ENCODE results near the gene PHYH. TPM values are rescaled to one million over a fixed set of nuclear protein-coding genes. Genes with fewer than 3 reads are reported as not detected.
"Not testable (repeated sequence)": the region's sequence is repeated elsewhere in the genome, so short reads cannot be mapped to it uniquely, and the experiment has no call there.

The PHYH gene
- total RNA-seq, 1 donor from 2014 or later = 5.8 TPM

- DNase-seq (ENCODE audit: low read depth in 2 of 2) = no peak
Observed at GRCh38 chr10:13321576-13321975, 21.7 kb upstream of the PHYH start.

GRCh38 chr10:13319166-13319565 lies 19.3 kb upstream of the PHYH start:
- DNase-seq (ENCODE audit: low read depth in 2 of 2) = no peak

- peak in 1 of 2 donors; percentile 53 for DNase-seq (ENCODE audit: low read depth in 2 of 2)
Observed at GRCh38 chr10:13317474-13317873, 17.6 kb upstream of the PHYH start.

- no peak for DNase-seq (ENCODE audit: low read depth in 2 of 2)
Observed at GRCh38 chr10:13316635-13317311, 16.9 kb upstream of the PHYH start.

- DNase-seq (ENCODE audit: low read depth in 2 of 2) = no peak
Observed at GRCh38 chr10:13315361-13315760, 15.5 kb upstream of the PHYH start.

GRCh38 chr10:13311177-13311575 lies 11.3 kb upstream of the PHYH start:
- DNase-seq (ENCODE audit: low read depth in 2 of 2) = no peak

- DNase-seq (ENCODE audit: low read depth in 2 of 2) = no peak
Observed at GRCh38 chr10:13310518-13311176, 10.8 kb upstream of the PHYH start.

GRCh38 chr10:13309792-13310191 lies 9.9 kb upstream of the PHYH start:
- no peak for DNase-seq (ENCODE audit: low read depth in 2 of 2)

- no peak for DNase-seq (ENCODE audit: low read depth in 2 of 2)
Observed at GRCh38 chr10:13308096-13308495, 8.2 kb upstream of the PHYH start.

GRCh38 chr10:13306103-13306502 lies 6.2 kb upstream of the PHYH start:
- no peak for DNase-seq (ENCODE audit: low read depth in 2 of 2)

- DNase-seq (ENCODE audit: low read depth in 2 of 2) = no peak
Observed at GRCh38 chr10:13302821-13303555, 3.1 kb upstream of the PHYH start.

- DNase-seq (ENCODE audit: low read depth in 2 of 2) = no peak
Observed at GRCh38 chr10:13298748-13299436, 972 bp downstream of the PHYH start.

GRCh38 chr10:13296476-13296875 lies 3.4 kb downstream of the PHYH start:
- no peak for DNase-seq (ENCODE audit: low read depth in 2 of 2)

- no peak for DNase-seq (ENCODE audit: low read depth in 2 of 2)
Observed at GRCh38 chr10:13294784-13295183, 5.1 kb downstream of the PHYH start.

GRCh38 chr10:13291821-13292773 lies 7.8 kb downstream of the PHYH start:
- DNase-seq (ENCODE audit: low read depth in 2 of 2) = no peak

GRCh38 chr10:13291061-13291460 lies 8.8 kb downstream of the PHYH start:
- no peak for DNase-seq (ENCODE audit: low read depth in 2 of 2)

GRCh38 chr10:13284050-13284449 lies 15.8 kb downstream of the PHYH start:
- no peak for DNase-seq (ENCODE audit: low read depth in 2 of 2)

GRCh38 chr10:13282348-13282747 lies 17.5 kb downstream of the PHYH start:
- not testable (repeated sequence) for DNase-seq (ENCODE audit: low read depth in 2 of 2)

- DNase-seq (ENCODE audit: low read depth in 2 of 2) = peak; percentile 11 to 18
Observed at GRCh38 chr10:13276749-13277365, 23.0 kb downstream of the PHYH start.

- DNase-seq (ENCODE audit: low read depth in 2 of 2) = not testable (repeated sequence)
Observed at GRCh38 chr10:13276146-13276545, 23.7 kb downstream of the PHYH start.
